MM.1S (cell line): ENCODE results near the gene TMEM200A.
A peak's percentile ranks its signal among the peaks of the same experiment; 100 is the strongest.

ENCODE experiments used
- DNase-seq: peaks from one replicate; pipeline ENCODE4 v3.0.0-alpha.2; 2015
- H2AFZ ChIP-seq: fragments of 300-600 bp; sonication (generic); 2 replicates; pipeline ENCODE4 v1.6.0; 2016; ENCODE audit warnings: antibody characterized with exemption, low read length
- H3F3A ChIP-seq: fragments of 300-600 bp; sonication (generic); 2 replicates; pipeline ENCODE4 v1.6.1; 2016; ENCODE audit warnings: mild to moderate bottlenecking, antibody characterized with exemption, low read length, moderate library complexity, mixed read lengths; ENCODE audit not compliant: insufficient read depth
- H3K27ac ChIP-seq: fragments of 300-600 bp; sonication (generic); 2 replicates; pipeline ENCODE4 v1.5.1; 2016; ENCODE audit warnings: mild to moderate bottlenecking, low read length
- H3K27me3 ChIP-seq: fragments of 300-600 bp; sonication (generic); replicated peaks from 2 replicates; pipeline ENCODE4 v1.6.0; 2016; ENCODE audit warnings: low read length; ENCODE audit not compliant: insufficient read depth
- H3K36me3 ChIP-seq: fragments of 300-600 bp; sonication (generic); replicated peaks from 2 replicates; pipeline ENCODE4 v1.6.1; 2016; ENCODE audit warnings: mild to moderate bottlenecking, low read length, mixed read lengths; ENCODE audit not compliant: insufficient read depth
- H3K4me1 ChIP-seq: fragments of 300-600 bp; sonication (generic); 2 replicates; pipeline ENCODE4 v1.6.1; 2016; ENCODE audit warnings: low read length, mixed read lengths
- H3K4me2 ChIP-seq: fragments of 300-600 bp; sonication (generic); 2 replicates; pipeline ENCODE4 v1.6.0; 2016; ENCODE audit warnings: low read depth, low read length
- H3K4me3 ChIP-seq: fragments of 300-600 bp; sonication (generic); 2 replicates; pipeline ENCODE4 v1.5.1; 2016; ENCODE audit warnings: low read length, mixed read lengths
- H3K79me2 ChIP-seq: fragments of 300-600 bp; sonication (generic); 2 replicates; pipeline ENCODE4 v1.6.1; 2016; ENCODE audit warnings: mixed run types, low read length, mixed read lengths
- H3K9ac ChIP-seq: fragments of 300-600 bp; sonication (generic); 2 replicates; pipeline ENCODE4 v1.6.1; 2016; ENCODE audit warnings: low read length, mixed read lengths
- H3K9me2 ChIP-seq: fragments of 300-600 bp; sonication (generic); replicated peaks from 2 replicates; pipeline ENCODE4 v1.6.1; 2016; ENCODE audit warnings: mild to moderate bottlenecking, low read length, mixed read lengths; ENCODE audit not compliant: insufficient read depth
- H3K9me3 ChIP-seq: fragments of 300-600 bp; sonication (generic); replicated peaks from 2 replicates; pipeline ENCODE4 v1.6.1; 2016; ENCODE audit warnings: mild to moderate bottlenecking, low read length, mixed read lengths; ENCODE audit not compliant: insufficient read depth
- H4K20me1 ChIP-seq: fragments of 300-600 bp; sonication (generic); 2 replicates; pipeline ENCODE4 v1.6.1; 2016; ENCODE audit warnings: mild to moderate bottlenecking, low read length, moderate library complexity, mixed read lengths; ENCODE audit not compliant: insufficient read depth
- EZH2 ChIP-seq: fragments of 300-600 bp; sonication (generic); optimal IDR thresholded peaks from 2 replicates; pipeline ENCODE3; 2017; ENCODE audit warnings: low read depth, mild to moderate bottlenecking, antibody characterized with exemption, low read length, mixed read lengths
- EZH2phosphoT487 ChIP-seq: fragments of 300-600 bp; sonication (generic); IDR thresholded peaks from 2 replicates; pipeline ENCODE4 v1.6.1; 2018; ENCODE audit warnings: antibody characterized with exemption, low read length
- TF ChIP-seq, protein P1 (sequence below): fragments of 300-600 bp; sonication (generic); IDR thresholded peaks from 2 replicates; pipeline ENCODE4 v1.5.1; 2016; ENCODE audit warnings: antibody characterized with exemption, low read length, mixed read lengths

Gene TMEM200A

DNA sequence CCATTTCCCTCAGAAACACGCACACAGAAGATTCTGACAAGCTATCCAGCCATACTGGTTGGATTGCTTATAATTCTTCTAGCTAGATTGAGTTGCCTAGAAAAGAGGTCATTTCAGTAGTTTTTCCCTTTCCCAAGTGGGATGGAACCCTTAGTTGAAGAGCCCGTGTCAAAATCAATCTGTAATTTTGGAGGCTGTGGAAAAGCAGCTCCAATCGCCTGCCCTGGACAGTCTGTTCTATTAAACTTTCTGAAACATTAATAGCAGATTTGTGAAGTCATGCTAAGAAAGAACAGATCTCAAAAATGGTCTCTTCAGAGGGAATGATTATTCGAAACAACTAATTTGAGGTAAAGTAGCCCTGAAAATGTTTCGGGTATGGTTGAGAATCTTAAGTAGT, 29.3 kb downstream of the TMEM200A start:
- H3K9me2 ChIP-seq: no peaks in the 10 kb centered on the region
- TF ChIP-seq EZH2 (no peak), EZH2phosphoT487 (no peak)
- TF ChIP-seq, protein P1, sequence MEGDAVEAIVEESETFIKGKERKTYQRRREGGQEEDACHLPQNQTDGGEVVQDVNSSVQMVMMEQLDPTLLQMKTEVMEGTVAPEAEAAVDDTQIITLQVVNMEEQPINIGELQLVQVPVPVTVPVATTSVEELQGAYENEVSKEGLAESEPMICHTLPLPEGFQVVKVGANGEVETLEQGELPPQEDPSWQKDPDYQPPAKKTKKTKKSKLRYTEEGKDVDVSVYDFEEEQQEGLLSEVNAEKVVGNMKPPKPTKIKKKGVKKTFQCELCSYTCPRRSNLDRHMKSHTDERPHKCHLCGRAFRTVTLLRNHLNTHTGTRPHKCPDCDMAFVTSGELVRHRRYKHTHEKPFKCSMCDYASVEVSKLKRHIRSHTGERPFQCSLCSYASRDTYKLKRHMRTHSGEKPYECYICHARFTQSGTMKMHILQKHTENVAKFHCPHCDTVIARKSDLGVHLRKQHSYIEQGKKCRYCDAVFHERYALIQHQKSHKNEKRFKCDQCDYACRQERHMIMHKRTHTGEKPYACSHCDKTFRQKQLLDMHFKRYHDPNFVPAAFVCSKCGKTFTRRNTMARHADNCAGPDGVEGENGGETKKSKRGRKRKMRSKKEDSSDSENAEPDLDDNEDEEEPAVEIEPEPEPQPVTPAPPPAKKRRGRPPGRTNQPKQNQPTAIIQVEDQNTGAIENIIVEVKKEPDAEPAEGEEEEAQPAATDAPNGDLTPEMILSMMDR: no peak
- no peak overlapping the region for H2AFZ ChIP-seq
- no peak overlapping the region for H3K27ac ChIP-seq
- DNase-seq: no peak
- H3F3A ChIP-seq: no peaks in the 10 kb centered on the region
- no peaks in the 10 kb centered on the region; the same call in 1 of the 2 replicates for H3K79me2 ChIP-seq
- no peaks in the 10 kb centered on the region for H3K9me3 ChIP-seq
- H3K4me1 ChIP-seq: 0 out of 2 replicates have a peak, but pooled peaks cover 4% of the 10 kb centered on the region
- no peak overlapping the region for H3K4me2 ChIP-seq
- no peak overlapping the region for H3K4me3 ChIP-seq
- no peaks in the 10 kb centered on the region for H3K36me3 ChIP-seq
- H3K27me3 ChIP-seq: no peaks in the 10 kb centered on the region
- H3K9ac ChIP-seq: no peak overlapping the region
- no peaks in the 10 kb centered on the region for H4K20me1 ChIP-seq

DNA sequence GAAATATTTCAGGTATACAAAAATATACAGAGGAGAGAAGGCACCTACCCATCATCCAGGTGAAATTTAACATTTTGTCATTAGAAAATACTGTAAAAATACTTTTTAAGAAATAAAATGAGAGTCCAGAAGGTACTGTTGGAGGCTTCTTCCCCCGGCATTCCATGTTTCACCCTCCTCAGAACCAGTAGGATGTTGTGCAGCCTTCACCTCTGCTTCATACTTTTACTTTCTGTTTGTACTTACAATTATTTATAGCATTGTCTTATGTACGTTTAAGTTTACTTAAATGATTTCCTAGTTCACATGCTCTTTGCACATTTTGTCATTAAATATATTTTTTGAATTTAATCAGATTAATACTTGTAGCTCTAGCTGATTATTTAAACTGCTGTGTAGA, 30.9 kb downstream of the TMEM200A start:
- H3K4me2 ChIP-seq: peak overlapping the region; percentile 61

DNA sequence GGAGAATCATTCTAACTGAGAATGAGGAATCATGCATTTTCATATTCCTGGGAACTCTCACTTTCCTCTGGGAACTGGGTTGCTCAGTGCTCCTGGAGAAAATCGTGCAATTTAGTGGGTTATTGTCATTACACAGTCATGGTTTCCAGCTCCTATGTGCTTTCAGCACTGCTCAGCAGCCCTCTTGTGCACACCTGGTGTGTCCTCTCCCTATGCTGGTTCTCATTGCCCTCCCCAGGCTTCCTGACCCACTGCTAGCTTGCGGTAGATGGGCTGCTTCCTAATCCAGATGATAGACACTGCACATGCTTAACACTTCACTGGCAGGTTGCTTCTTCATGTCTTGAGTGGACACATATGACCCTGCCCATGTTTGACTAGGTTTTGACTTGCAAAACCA, 39.7 kb downstream of the TMEM200A start:
- H3K4me1 ChIP-seq: no peaks in the 10 kb centered on the region
- no peaks in the 10 kb centered on the region for H3K9me3 ChIP-seq
- H3K27me3 ChIP-seq: no peaks in the 10 kb centered on the region
- no peaks in the 10 kb centered on the region for H3K36me3 ChIP-seq
- no peaks in the 10 kb centered on the region for H3K79me2 ChIP-seq
- no peaks in the 10 kb centered on the region for H3F3A ChIP-seq
- no peak for TF ChIP-seq EZH2phosphoT487
- TF ChIP-seq EZH2: no peak
- TF ChIP-seq, protein P1: no peak
- H4K20me1 ChIP-seq: no peaks in the 10 kb centered on the region
- no peak overlapping the region for H3K4me3 ChIP-seq
- no peak overlapping the region for H2AFZ ChIP-seq
- no peaks in the 10 kb centered on the region for H3K9me2 ChIP-seq
- no peak overlapping the region for H3K9ac ChIP-seq
- no peak for DNase-seq
- H3K4me2 ChIP-seq: no peak overlapping the region
- H3K27ac ChIP-seq: no peak overlapping the region

More for the DNA sequence above, 30.9 kb downstream of the TMEM200A start:
- 0 out of 2 replicates have a peak, but pooled peaks cover 4% of the 10 kb centered on the region for H3K4me1 ChIP-seq
- no peaks in the 10 kb centered on the region for H3K9me2 ChIP-seq
- no peaks in the 10 kb centered on the region; the same call in 1 of the 2 replicates for H3K79me2 ChIP-seq
- H2AFZ ChIP-seq: peak overlapping the region; percentile 1; the same call in 1 of the 2 replicates
- H3K36me3 ChIP-seq: no peaks in the 10 kb centered on the region
- no peak overlapping the region for H3K27ac ChIP-seq
- no peak overlapping the region; the same call in 1 of the 2 replicates for H3K9ac ChIP-seq
- TF ChIP-seq EZH2: no peak
- TF ChIP-seq, protein P1: no peak
- TF ChIP-seq EZH2phosphoT487: no peak
- peak overlapping the region; percentile 52 for H3K4me3 ChIP-seq
- no peaks in the 10 kb centered on the region for H3K9me3 ChIP-seq
- H3K27me3 ChIP-seq: no peaks in the 10 kb centered on the region
- no peaks in the 10 kb centered on the region for H3F3A ChIP-seq
- peak; percentile 25 for DNase-seq
- no peaks in the 10 kb centered on the region for H4K20me1 ChIP-seq
